ENCODE data around the gene PPWD1. TPM values are rescaled to one million over a fixed set of nuclear protein-coding genes. Genes with fewer than 3 reads are reported as not detected.
A peak's percentile ranks its signal among the peaks of the same experiment; 100 is the strongest.

PPWD1 gene
- total RNA-seq = 10 to 100 TPM; 25.6 to 38.7 (median 37.8) TPM
- long read RNA-seq, donor 1, transcript PPWD1-201 (11 exons, 2,166 nt) = major isoform, 15 of 21 reads
- long read RNA-seq, donor 1, partial matches to known transcripts = 1 of 21 reads
- long read RNA-seq, donor 1, other reads (novel, unspliced or antisense) = 5 of 21 reads
- long read RNA-seq, donor 2, transcript PPWD1-201 (11 exons, 2,166 nt) = major isoform, 12 of 16 reads
- long read RNA-seq, donor 2, partial matches to known transcripts = 1 of 16 reads
- long read RNA-seq, donor 2, other reads (novel, unspliced or antisense) = 2 of 16 reads

DNA sequence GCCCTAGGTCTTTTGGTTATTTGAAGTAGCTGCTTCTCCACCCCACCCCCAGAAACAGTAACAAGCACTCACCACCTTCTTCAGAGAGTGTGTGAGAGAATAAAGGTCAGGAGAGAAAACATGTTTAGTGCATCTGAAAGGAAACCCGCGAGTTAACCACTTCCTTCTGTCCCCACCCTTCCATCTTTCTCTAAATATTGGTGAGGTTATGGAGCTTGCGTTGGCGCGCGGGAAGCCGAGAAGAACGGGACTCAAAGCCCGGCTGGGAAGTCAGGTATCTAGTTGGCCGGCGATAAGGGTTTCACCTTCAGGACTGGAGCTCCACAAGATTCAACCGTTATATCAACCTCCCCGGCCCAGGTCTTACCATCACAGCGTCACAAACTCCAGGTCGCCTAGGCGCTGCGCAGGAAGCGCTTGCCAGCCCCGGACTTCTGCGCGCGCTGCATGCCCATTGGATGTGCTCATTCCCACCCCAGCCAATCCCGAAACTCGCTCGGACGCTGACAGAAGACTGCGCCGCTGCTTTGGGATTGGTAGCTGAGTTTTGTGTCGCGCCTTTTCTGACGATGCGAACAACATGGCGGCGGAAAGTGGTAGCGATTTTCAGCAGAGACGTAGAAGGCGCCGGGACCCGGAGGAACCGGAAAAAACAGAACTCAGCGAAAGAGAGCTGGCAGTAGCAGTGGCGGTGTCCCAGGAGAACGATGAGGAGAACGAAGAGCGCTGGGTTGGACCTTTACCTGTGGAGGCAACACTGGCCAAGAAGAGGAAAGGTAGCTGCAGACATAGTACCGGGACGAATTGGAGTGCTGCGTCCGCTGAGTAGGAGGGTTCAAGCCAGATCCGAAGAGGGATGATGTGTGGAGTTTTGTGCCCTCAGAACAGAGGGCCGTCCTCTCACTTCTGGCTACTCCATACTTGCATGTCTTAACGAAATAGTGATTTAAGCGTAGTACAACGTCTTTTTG lies at the start of gene PPWD1, which contains the start of gene CENPK:
Gene PPWD1, plus strand, starts transcription at position 566 of the 971 bp plus-strand sequence. Its CDS starts 15 bp downstream, at position 581.
Gene CENPK, minus strand, starts transcription at position 438 of the 971 bp plus-strand sequence. CDS start 8,261 bp downstream, outside the sequence.
- ATAC-seq (peak; percentile 100), DNase-seq (peak; percentile 95 to 97 (median 96))
- TF ChIP-seq, protein P1, sequence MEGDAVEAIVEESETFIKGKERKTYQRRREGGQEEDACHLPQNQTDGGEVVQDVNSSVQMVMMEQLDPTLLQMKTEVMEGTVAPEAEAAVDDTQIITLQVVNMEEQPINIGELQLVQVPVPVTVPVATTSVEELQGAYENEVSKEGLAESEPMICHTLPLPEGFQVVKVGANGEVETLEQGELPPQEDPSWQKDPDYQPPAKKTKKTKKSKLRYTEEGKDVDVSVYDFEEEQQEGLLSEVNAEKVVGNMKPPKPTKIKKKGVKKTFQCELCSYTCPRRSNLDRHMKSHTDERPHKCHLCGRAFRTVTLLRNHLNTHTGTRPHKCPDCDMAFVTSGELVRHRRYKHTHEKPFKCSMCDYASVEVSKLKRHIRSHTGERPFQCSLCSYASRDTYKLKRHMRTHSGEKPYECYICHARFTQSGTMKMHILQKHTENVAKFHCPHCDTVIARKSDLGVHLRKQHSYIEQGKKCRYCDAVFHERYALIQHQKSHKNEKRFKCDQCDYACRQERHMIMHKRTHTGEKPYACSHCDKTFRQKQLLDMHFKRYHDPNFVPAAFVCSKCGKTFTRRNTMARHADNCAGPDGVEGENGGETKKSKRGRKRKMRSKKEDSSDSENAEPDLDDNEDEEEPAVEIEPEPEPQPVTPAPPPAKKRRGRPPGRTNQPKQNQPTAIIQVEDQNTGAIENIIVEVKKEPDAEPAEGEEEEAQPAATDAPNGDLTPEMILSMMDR (IDR thresholded peaks at IDR 0.05) = no peak
- intact Hi-C loops (cut with DNase I, micrococcal nuclease) = no loop called here
- no peaks in the 10 kb centered on the region for H3K36me3 ChIP-seq (ENCODE audit: low read depth)
- peak within 1 kb of the TSS; percentile 52 for H3K4me3 ChIP-seq
- H3K4me1 ChIP-seq (ENCODE audit: low read depth) = peaks cover 15% of the 10 kb centered on the region
- H3K9me3 ChIP-seq = no peaks in the 10 kb centered on the region

DNA sequence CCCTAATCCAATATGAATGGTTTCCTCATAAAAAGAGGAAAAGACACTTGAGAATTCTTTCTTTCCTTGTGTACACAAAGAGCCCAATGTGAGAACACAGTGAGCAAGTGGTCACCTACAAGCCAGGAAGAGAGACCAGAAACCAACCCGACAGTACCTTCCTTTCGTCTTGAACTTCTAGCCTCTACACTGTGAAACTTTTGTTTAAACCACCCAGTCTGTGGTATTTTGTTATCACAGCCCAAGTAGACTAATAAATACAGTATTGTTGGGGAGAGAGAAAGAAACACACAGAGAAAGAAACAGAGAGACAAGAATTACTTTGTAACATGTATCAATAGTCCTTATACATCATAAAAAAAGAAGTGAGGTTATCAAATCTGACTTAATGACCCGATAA lies 37.4 kb upstream of the PPWD1 start:
- intact Hi-C loops (cut with DNase I, micrococcal nuclease) = no loop called here
- TF ChIP-seq, protein P1 (IDR thresholded peaks at IDR 0.05) = no peak

DNA sequence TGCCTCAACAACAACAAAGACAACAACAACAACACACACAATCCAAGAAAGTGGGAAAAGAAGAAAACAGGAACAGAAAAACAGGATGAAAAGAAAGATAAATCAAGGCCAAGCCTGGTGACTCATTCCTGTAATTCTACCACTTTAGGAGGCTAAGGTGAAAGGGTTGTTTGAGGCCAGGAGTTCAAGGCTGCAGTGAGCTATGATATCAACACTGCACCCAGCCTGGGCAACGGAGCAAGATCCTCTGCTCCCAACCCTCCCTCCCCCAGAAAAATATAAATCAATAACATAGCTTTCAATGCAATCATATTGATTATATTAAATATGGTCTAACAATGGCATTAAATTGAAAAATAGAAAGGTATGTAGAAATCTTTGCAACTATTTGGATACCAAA lies 32.2 kb upstream of the PPWD1 start:
- H3K4me3 ChIP-seq = no peak overlapping the region
- no peak for DNase-seq
- H3K4me1 ChIP-seq (ENCODE audit: low read depth) = no peaks in the 10 kb centered on the region
- no peaks in the 10 kb centered on the region for H3K36me3 ChIP-seq (ENCODE audit: low read depth)
- TF ChIP-seq, protein P1 (IDR thresholded peaks at IDR 0.05) = no peak
- ATAC-seq = no peak
- no peaks in the 10 kb centered on the region for H3K9me3 ChIP-seq
- intact Hi-C loops (cut with DNase I, micrococcal nuclease) = no loop called here

More for the DNA sequence above, 37.4 kb upstream of the PPWD1 start:
- no peaks in the 10 kb centered on the region for H3K36me3 ChIP-seq (ENCODE audit: low read depth)
- no peak for ATAC-seq
- H3K4me3 ChIP-seq = no peak overlapping the region
- no peak for DNase-seq
- H3K4me1 ChIP-seq (ENCODE audit: low read depth) = no peaks in the 10 kb centered on the region
- no peaks in the 10 kb centered on the region for H3K9me3 ChIP-seq

DNA sequence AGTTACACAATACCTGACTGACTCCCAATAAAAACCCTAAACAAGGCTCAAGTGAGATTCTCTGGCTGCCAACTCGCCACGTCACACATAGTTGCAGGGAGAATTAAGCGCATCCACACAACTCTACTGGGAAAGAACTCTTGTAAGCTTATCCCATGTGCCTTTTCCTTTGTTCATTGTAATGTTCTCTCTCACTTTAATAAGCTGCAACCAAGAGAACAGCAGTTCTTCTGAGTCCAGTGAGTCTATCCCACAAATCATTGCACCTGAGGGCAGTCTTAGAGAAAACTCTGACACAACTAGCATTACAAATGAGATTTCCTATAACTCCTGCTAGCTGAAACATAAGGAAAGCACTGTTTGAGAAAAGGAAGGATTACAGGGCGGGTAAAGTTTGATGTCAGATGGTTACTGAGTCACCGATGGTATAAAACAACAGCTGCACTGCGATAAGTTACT lies 27.5 kb upstream of the PPWD1 start:
- H3K36me3 ChIP-seq (ENCODE audit: low read depth) = no peaks in the 10 kb centered on the region
- intact Hi-C loops (cut with DNase I, micrococcal nuclease) = no loop called here
- TF ChIP-seq, protein P1 (IDR thresholded peaks at IDR 0.05) = no peak
- peak; percentile 89 for ATAC-seq
- DNase-seq = peak in 1 of 3 donors; percentile 13
- H3K4me3 ChIP-seq = no peak overlapping the region
- no peaks in the 10 kb centered on the region for H3K9me3 ChIP-seq
- H3K4me1 ChIP-seq (ENCODE audit: low read depth) = no peaks in the 10 kb centered on the region

DNA sequence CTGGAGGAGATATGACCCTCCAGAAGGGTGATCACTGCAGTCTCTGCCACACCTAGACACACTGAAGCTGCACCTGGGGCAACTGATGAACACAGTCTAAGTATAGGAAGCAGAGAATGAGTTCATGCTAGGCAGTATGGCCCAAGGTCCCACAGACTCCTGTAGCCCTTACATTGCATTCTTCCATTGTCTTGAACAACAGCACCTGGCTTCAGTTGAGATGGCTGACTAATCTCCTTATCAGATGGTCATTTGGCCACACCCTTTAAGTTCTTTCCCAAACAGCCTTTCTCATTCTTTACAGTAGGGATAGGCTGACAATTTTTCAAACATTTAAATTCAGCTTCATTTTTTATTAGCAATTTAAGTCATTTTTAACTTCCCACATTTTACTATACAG lies 23.3 kb upstream of the PPWD1 start:
- Histone ChIP-seq H3K4me1 (ENCODE audit: low read depth) (no peaks in the 10 kb centered on the region), H3K4me3 (no peak overlapping the region), H3K9me3 (no peaks in the 10 kb centered on the region), H3K36me3 (ENCODE audit: low read depth) (no peaks in the 10 kb centered on the region)
- DNase-seq = no peak
- intact Hi-C loops (cut with DNase I, micrococcal nuclease) = no loop called here
- ATAC-seq = peak; percentile 81
- TF ChIP-seq, protein P1 (IDR thresholded peaks at IDR 0.05) = no peak
